ENCODE data around the gene IFT52. TPM values are rescaled to one million over a fixed set of nuclear protein-coding genes. Genes with fewer than 3 reads are reported as not detected.
A peak's percentile ranks its signal among the peaks of the same experiment; 100 is the strongest.

Gene IFT52
- total RNA-seq: 33.5 and 35.8 TPM in 2 replicates

GRCh38 chr20:43590392-43591303, at the start of gene IFT52:
TSS of gene IFT52 (plus strand) at chr20:43590937. CDS start at chr20:43594699, 3,762 bp downstream.
- TF ChIP-seq CTCF (IDR thresholded peaks at IDR 0.05; ENCODE audit: insufficient read depth, low read depth, low read length): no peak
- peak within 1 kb of the TSS; percentile 93 for H3K4me3 ChIP-seq (ENCODE audit: low read depth, low read length)
- DNase-seq (ENCODE audit: low read depth): peak; percentile 91

GRCh38 chr20:43541214-43541613, 49.5 kb upstream of the IFT52 start:
- H3K4me3 ChIP-seq (ENCODE audit: low read depth, low read length): no peak overlapping the region
- TF ChIP-seq CTCF (IDR thresholded peaks at IDR 0.05; ENCODE audit: insufficient read depth, low read depth, low read length): no peak
- DNase-seq (ENCODE audit: low read depth): no peak

GRCh38 chr20:43542161-43542560, 48.6 kb upstream of the IFT52 start:
- no peak overlapping the region for H3K4me3 ChIP-seq (ENCODE audit: low read depth, low read length)
- no peak for TF ChIP-seq CTCF (IDR thresholded peaks at IDR 0.05; ENCODE audit: insufficient read depth, low read depth, low read length)
- no peak for DNase-seq (ENCODE audit: low read depth)

- TF ChIP-seq CTCF (IDR thresholded peaks at IDR 0.05; ENCODE audit: insufficient read depth, low read depth, low read length): no peak
- no peak for DNase-seq (ENCODE audit: low read depth)
- H3K4me3 ChIP-seq (ENCODE audit: low read depth, low read length): no peak overlapping the region
These were observed 48.1 kb upstream of the IFT52 start for GRCh38 chr20:43542674-43543073.

GRCh38 chr20:43543138-43543537, 47.6 kb upstream of the IFT52 start:
- no peak for DNase-seq (ENCODE audit: low read depth)
- TF ChIP-seq CTCF (IDR thresholded peaks at IDR 0.05; ENCODE audit: insufficient read depth, low read depth, low read length): no peak

GRCh38 chr20:43544501-43544900, 46.2 kb upstream of the IFT52 start:
- no peak overlapping the region for H3K4me3 ChIP-seq (ENCODE audit: low read depth, low read length)
- TF ChIP-seq CTCF (IDR thresholded peaks at IDR 0.05; ENCODE audit: insufficient read depth, low read depth, low read length): no peak
- DNase-seq (ENCODE audit: low read depth): no peak

More at GRCh38 chr20:43543138-43543537, 47.6 kb upstream of the IFT52 start:
- H3K4me3 ChIP-seq (ENCODE audit: low read depth, low read length): no peak overlapping the region
